Effector memory CD8-positive, alpha-beta T cell (primary cell): ENCODE results near the gene DNAJA3.
A peak's percentile ranks its signal among the peaks of the same experiment; 100 is the strongest.

Source experiments
- ATAC-seq: fragments of 150-1000 bp; cut with Tn5 transposase; replicated peaks from 2 replicates; pipeline ENCODE4 v1.10.0; 2021; ENCODE audit warnings: mild to moderate bottlenecking, moderate library complexity
- DNase-seq, 3 experiments: peaks; one replicate each; pipeline ENCODE4 v3.0.0; 2021
- H3K27ac Mint-ChIP-seq, 2 donors: one replicate each; pipeline ENCODE4 v1.8.0; 2022; ENCODE audit warnings: mild to moderate bottlenecking in 2 of 2, mixed read lengths in 2 of 2, moderate library complexity in 2 of 2
- H3K27me3 Mint-ChIP-seq, 2 donors: one replicate each; pipeline ENCODE4 v1.8.0; 2022; ENCODE audit warnings: mixed read lengths in 2 of 2
- H3K36me3 Mint-ChIP-seq: one replicate; pipeline ENCODE4 v1.8.0; 2022; ENCODE audit warnings: mild to moderate bottlenecking, moderate library complexity, mixed read lengths; ENCODE audit not compliant: insufficient read depth
- H3K4me1 Mint-ChIP-seq, 2 donors: one replicate each; pipeline ENCODE4 v1.8.0; 2022; ENCODE audit warnings: low read depth in 2 of 2, mixed read lengths in 2 of 2
- H3K4me3 Mint-ChIP-seq, 2 donors: one replicate each; pipeline ENCODE4 v1.8.0; 2022; ENCODE audit warnings: mild to moderate bottlenecking in 2 of 2, mixed read lengths in 2 of 2, moderate library complexity in 2 of 2
- H3K9me3 Mint-ChIP-seq, 2 donors: one replicate each; pipeline ENCODE4 v1.8.0; 2022; ENCODE audit warnings: mixed read lengths in 2 of 2

The DNAJA3 gene

GRCh38 chr16:4419402-4419959 lies 6.2 kb upstream of the DNAJA3 start:
- Mint-ChIP-seq H3K27me3 (no peaks in the 10 kb centered on the region), H3K36me3 (peaks cover 27% of the 10 kb centered on the region), H3K27ac (no peak overlapping the region), H3K9me3 (no peaks in the 10 kb centered on the region), H3K4me3 (no peak overlapping the region), H3K4me1 (peaks cover 13 to 16% of the 10 kb centered on the region in 2 donors)
- DNase-seq, result no peak
- ATAC-seq, result no peak

- no peak overlapping the region for H3K4me3 Mint-ChIP-seq
- H3K9me3 Mint-ChIP-seq, result no peaks in the 10 kb centered on the region
- no peak overlapping the region for H3K27ac Mint-ChIP-seq
- H3K36me3 Mint-ChIP-seq, result peaks cover 23% of the 10 kb centered on the region
- H3K4me1 Mint-ChIP-seq, result peaks cover 2 to 9% of the 10 kb centered on the region in 2 donors
- ATAC-seq, result no peak
- DNase-seq, result no peak
- H3K27me3 Mint-ChIP-seq, result no peaks in the 10 kb centered on the region
These were observed 5.1 kb upstream of the DNAJA3 start for GRCh38 chr16:4420505-4421105.

GRCh38 chr16:4426021-4426684 lies 485 bp downstream of the DNAJA3 start:
- Mint-ChIP-seq H3K4me3 (peak overlapping the region; percentile 85 to 92), H3K9me3 (no peaks in the 10 kb centered on the region), H3K27me3 (no peaks in the 10 kb centered on the region), H3K4me1 (peaks cover 18 to 20% of the 10 kb centered on the region in 2 donors), H3K27ac (peak overlapping the region; percentile 98 to 99), H3K36me3 (peaks cover 36% of the 10 kb centered on the region)
- peak; percentile 58 for ATAC-seq
- no peak for DNase-seq

GRCh38 chr16:4426722-4427372 lies 1.2 kb downstream of the DNAJA3 start:
- peaks cover 41% of the 10 kb centered on the region for H3K36me3 Mint-ChIP-seq

GRCh38 chr16:4428500-4428899 lies 2.8 kb downstream of the DNAJA3 start:
- Mint-ChIP-seq H3K27ac (peak overlapping the region; percentile 46 to 82), H3K27me3 (no peaks in the 10 kb centered on the region), H3K4me1 (peaks cover 20 to 21% of the 10 kb centered on the region in 2 donors), H3K36me3 (peaks cover 42% of the 10 kb centered on the region), H3K4me3 (no peak overlapping the region), H3K9me3 (no peaks in the 10 kb centered on the region)
- no peak for ATAC-seq
- no peak for DNase-seq

More at GRCh38 chr16:4426722-4427372, 1.2 kb downstream of the DNAJA3 start:
- DNase-seq (no peak), ATAC-seq (no peak)
- Mint-ChIP-seq H3K27ac (peak overlapping the region; percentile 98 to 99), H3K27me3 (no peaks in the 10 kb centered on the region), H3K4me1 (peaks cover 18 to 20% of the 10 kb centered on the region in 2 donors), H3K4me3 (peak overlapping the region; percentile 85 to 92), H3K9me3 (no peaks in the 10 kb centered on the region)

GRCh38 chr16:4431023-4431422 lies 5.4 kb downstream of the DNAJA3 start:
- peaks cover 50% of the 10 kb centered on the region for H3K36me3 Mint-ChIP-seq
- H3K27ac Mint-ChIP-seq, result peak overlapping the region in 1 of 2 donors; percentile 22
- no peak for DNase-seq
- no peaks in the 10 kb centered on the region for H3K27me3 Mint-ChIP-seq
- no peaks in the 10 kb centered on the region for H3K9me3 Mint-ChIP-seq
- peaks cover 16 to 21% of the 10 kb centered on the region in 2 donors for H3K4me1 Mint-ChIP-seq
- no peak for ATAC-seq
- no peak overlapping the region for H3K4me3 Mint-ChIP-seq

- peaks cover 3 to 7% of the 10 kb centered on the region in 2 donors for H3K4me1 Mint-ChIP-seq
- DNase-seq, result no peak
- peaks cover 58% of the 10 kb centered on the region for H3K36me3 Mint-ChIP-seq
- no peak for ATAC-seq
- no peak overlapping the region for H3K4me3 Mint-ChIP-seq
- no peaks in the 10 kb centered on the region for H3K9me3 Mint-ChIP-seq
- no peak overlapping the region for H3K27ac Mint-ChIP-seq
- H3K27me3 Mint-ChIP-seq, result no peaks in the 10 kb centered on the region
These were observed 7.6 kb downstream of the DNAJA3 start for GRCh38 chr16:4433228-4433627.

- H3K27me3 Mint-ChIP-seq, result no peaks in the 10 kb centered on the region
- peaks cover 3% of the 10 kb centered on the region in 2 donors for H3K4me1 Mint-ChIP-seq
- ATAC-seq, result no peak
- no peaks in the 10 kb centered on the region for H3K9me3 Mint-ChIP-seq
- peak overlapping the region in 1 of 2 donors; percentile 69 for H3K27ac Mint-ChIP-seq
- DNase-seq, result no peak
- peaks cover 57% of the 10 kb centered on the region for H3K36me3 Mint-ChIP-seq
- no peak overlapping the region for H3K4me3 Mint-ChIP-seq
These were observed 8.5 kb downstream of the DNAJA3 start for GRCh38 chr16:4433914-4434787.

- Mint-ChIP-seq H3K36me3 (peaks cover 64% of the 10 kb centered on the region), H3K4me3 (no peak overlapping the region), H3K9me3 (no peaks in the 10 kb centered on the region), H3K27me3 (no peaks in the 10 kb centered on the region), H3K4me1 (peaks cover 3% of the 10 kb centered on the region in 2 donors), H3K27ac (no peak overlapping the region)
- DNase-seq (no peak), ATAC-seq (no peak)
These were observed 9.8 kb downstream of the DNAJA3 start for GRCh38 chr16:4435337-4436067.

GRCh38 chr16:4437366-4437765 lies 11.7 kb downstream of the DNAJA3 start:
- peaks cover 3% of the 10 kb centered on the region in 2 donors for H3K4me1 Mint-ChIP-seq
- ATAC-seq, result no peak
- H3K9me3 Mint-ChIP-seq, result no peaks in the 10 kb centered on the region
- no peaks in the 10 kb centered on the region for H3K27me3 Mint-ChIP-seq
- no peak for DNase-seq
- H3K27ac Mint-ChIP-seq, result no peak overlapping the region
- H3K4me3 Mint-ChIP-seq, result no peak overlapping the region
- H3K36me3 Mint-ChIP-seq, result peaks cover 71% of the 10 kb centered on the region

GRCh38 chr16:4442371-4442770 lies 16.7 kb downstream of the DNAJA3 start:
- Mint-ChIP-seq H3K4me1 (peaks cover 0 to 2% of the 10 kb centered on the region in 2 donors), H3K27me3 (no peaks in the 10 kb centered on the region), H3K9me3 (no peaks in the 10 kb centered on the region), H3K27ac (no peak overlapping the region), H3K36me3 (peaks cover 89% of the 10 kb centered on the region), H3K4me3 (no peak overlapping the region)
- no peak for DNase-seq
- ATAC-seq, result no peak

- ATAC-seq, result no peak
- H3K27me3 Mint-ChIP-seq, result no peaks in the 10 kb centered on the region
- H3K36me3 Mint-ChIP-seq, result peaks cover 89% of the 10 kb centered on the region
- no peaks in the 10 kb centered on the region for H3K9me3 Mint-ChIP-seq
- H3K27ac Mint-ChIP-seq, result no peak overlapping the region
- no peak overlapping the region for H3K4me3 Mint-ChIP-seq
- H3K4me1 Mint-ChIP-seq, result peaks cover 0 to 2% of the 10 kb centered on the region in 2 donors
- no peak for DNase-seq
These were observed 17.6 kb downstream of the DNAJA3 start for GRCh38 chr16:4443271-4443670.
